GM12864 (cell line): Measurements from ENCODE around the gene GORASP2.
A peak's percentile ranks its signal among the peaks of the same experiment; 100 is the strongest.

Source experiments
- DNase-seq: peaks from one replicate; pipeline ENCODE4 v3.0.0-alpha.2; 2011; ENCODE audit warnings: low read depth
- H3K4me3 ChIP-seq: 2 replicates; pipeline ENCODE4 v1.5.1; 2011; ENCODE audit warnings: mild to moderate bottlenecking, low read depth, low read length, control low read depth
- TF ChIP-seq, protein P1 (sequence below): IDR thresholded peaks from 2 replicates; pipeline ENCODE4 v1.5.1; 2011; ENCODE audit warnings: low read depth, mild to moderate bottlenecking, moderate library complexity, low read length, control low read depth, inconsistent platforms; ENCODE audit errors: missing control alignments

GORASP2 gene

DNA sequence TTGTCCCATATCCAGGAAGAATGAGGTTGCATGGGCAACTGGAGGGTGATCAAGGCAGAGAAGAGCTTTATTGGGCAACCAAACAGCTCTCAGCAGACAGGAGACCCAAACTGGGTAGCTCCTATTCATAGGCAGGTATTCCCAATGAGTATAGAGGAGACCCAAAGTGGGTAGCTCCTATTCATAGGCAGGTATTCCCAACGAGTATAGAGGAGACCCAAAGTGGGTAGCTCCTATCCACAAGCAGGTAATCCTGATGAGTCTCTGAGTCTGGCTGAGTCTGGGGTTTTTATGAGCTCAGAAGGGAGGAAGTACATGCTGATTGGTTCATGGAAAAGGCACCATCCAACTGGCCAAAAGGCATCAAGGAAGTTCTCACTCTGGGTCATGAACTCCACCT, 5.3 kb upstream of the GORASP2 start:
- no peak for DNase-seq
- TF ChIP-seq, protein P1, sequence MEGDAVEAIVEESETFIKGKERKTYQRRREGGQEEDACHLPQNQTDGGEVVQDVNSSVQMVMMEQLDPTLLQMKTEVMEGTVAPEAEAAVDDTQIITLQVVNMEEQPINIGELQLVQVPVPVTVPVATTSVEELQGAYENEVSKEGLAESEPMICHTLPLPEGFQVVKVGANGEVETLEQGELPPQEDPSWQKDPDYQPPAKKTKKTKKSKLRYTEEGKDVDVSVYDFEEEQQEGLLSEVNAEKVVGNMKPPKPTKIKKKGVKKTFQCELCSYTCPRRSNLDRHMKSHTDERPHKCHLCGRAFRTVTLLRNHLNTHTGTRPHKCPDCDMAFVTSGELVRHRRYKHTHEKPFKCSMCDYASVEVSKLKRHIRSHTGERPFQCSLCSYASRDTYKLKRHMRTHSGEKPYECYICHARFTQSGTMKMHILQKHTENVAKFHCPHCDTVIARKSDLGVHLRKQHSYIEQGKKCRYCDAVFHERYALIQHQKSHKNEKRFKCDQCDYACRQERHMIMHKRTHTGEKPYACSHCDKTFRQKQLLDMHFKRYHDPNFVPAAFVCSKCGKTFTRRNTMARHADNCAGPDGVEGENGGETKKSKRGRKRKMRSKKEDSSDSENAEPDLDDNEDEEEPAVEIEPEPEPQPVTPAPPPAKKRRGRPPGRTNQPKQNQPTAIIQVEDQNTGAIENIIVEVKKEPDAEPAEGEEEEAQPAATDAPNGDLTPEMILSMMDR: no peak
- no peak overlapping the region for H3K4me3 ChIP-seq

DNA sequence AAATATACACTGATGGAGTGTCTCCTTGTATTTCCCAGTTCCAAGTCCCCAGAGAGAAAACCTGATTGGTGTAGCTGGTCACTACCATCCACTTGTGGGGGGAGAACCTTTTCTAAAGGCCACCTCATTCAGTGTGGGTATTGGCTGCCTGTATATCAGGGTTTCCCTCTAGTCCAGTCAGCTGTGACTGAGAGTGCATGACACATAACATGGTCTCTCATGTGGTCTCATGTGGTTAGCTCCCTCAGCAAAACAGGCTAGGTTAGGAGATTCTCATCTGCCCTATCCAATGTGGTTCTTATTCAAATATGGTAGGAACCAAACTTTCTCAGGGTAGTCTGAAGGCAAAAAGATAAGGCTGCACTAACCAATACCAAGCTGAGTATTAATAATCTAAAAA, 4.1 kb upstream of the GORASP2 start:
- TF ChIP-seq, protein P1: no peak
- H3K4me3 ChIP-seq: no peak overlapping the region
- DNase-seq: no peak

DNA sequence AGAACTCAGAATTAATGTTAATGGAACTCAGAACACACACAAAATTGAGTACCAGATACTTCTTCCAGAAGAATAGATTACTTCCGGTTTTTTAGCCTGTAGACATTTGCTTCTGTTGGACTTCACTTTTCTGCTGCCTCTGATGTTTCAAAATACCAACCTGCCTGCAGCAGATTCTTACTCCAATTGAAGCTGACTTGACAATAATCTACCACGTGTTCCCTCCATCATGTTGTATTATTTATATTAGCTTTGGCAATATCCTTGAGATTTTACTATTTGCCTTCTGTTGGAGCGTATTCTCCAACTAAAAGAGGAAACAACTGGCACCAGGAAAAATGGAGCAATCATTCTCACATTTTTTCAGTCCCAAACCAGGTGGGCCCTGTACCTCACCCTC, 3.1 kb upstream of the GORASP2 start:
- no peak overlapping the region for H3K4me3 ChIP-seq
- DNase-seq: no peak
- TF ChIP-seq, protein P1: no peak

- DNase-seq: no peak
- TF ChIP-seq, protein P1: no peak
- no peak overlapping the region for H3K4me3 ChIP-seq
Observed at GRCh38 chr2:170926743-170927297, 2.2 kb upstream of the GORASP2 start.

DNA sequence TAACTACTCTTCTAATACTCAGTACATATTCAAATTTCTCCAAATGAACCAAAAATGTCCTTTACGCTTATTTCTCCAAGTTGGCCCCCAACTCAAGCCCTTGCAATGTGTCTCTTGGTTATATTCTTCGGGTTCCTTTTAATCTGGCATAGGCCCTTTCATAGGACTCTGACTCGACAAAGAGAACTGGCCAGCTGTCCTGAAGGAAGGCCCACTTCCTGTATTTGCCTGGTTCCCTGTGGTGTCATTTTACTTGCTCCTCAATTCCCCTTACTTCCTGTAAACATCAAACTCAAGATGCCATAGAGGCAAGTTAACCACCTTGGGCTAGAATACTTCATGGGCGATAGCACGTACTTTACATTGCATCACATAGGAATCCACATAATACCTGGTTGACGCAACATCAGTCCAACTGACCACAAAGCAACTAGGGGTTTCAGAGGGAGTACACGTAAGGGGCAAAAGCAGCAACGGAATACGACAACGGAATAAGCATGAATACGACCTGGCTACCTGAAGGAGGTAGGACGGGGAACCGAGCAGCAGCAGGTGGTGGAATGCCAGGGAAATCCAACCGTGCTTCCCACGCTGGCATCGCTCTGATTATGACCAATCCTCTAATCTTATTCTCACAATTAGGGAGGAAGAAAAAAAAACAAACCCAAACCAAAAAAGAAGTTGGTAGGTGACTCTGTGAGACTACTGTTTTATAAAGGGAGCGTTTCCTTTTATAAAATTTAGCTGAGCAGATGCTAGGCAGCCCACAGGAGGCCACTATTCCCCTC, 823 bp upstream of the GORASP2 start:
- DNase-seq: no peak
- peak overlapping the region; percentile 44 for H3K4me3 ChIP-seq
- TF ChIP-seq, protein P1: no peak

DNA sequence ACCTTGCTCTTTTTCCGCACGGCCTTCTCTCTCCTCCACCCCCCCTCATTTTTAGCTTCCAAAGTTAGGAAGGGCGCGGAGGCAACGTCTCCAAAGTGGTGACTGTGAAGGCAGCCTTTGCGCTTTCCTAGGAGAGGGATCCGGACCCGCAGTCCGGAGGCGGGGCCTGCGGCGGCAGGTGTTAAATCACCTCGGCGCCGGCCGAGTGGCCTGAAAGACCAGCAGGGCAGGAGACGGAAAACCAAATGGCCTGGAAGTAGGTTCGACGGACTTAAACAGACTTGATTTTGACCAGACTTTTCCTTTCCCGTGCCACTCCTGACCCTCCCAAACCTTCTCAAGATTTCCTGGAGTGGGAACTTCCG, 615 bp downstream of the GORASP2 start:
- TF ChIP-seq, protein P1: no peak
- peak overlapping the region; percentile 63 for H3K4me3 ChIP-seq
- DNase-seq: no peak
